Testis (tissue), 3 donors: Measurements from ENCODE around the gene IWS1. TPM values are rescaled to one million over a fixed set of nuclear protein-coding genes. Genes with fewer than 3 reads are reported as not detected.

Source experiments
- DNase-seq: peaks from one replicate; pipeline ENCODE4 v3.0.0-alpha.2; 2019
- H3K27ac ChIP-seq, 2 donors: fragments of 200-600 bp; sonication (generic); one replicate each; pipeline ENCODE4 v1.5.1; 2019
- H3K27me3 ChIP-seq: fragments of 200-600 bp; sonication (generic); one replicate; pipeline ENCODE4 v1.5.1; 2019
- H3K36me3 ChIP-seq: fragments of 200-600 bp; sonication (generic); one replicate; pipeline ENCODE4 v1.5.1; 2017; ENCODE audit warnings: low read depth; ENCODE audit errors: missing control alignments
- H3K4me1 ChIP-seq: fragments of 200-600 bp; sonication (generic); one replicate; pipeline ENCODE4 v1.5.1; 2019
- H3K4me3 ChIP-seq, 2 donors: fragments of 200-600 bp; sonication (generic); one replicate each; pipeline ENCODE4 v1.5.1; 2017 to 2019
- H3K9me3 ChIP-seq: fragments of 200-600 bp; sonication (generic); one replicate; pipeline ENCODE4 v1.5.1; 2017
- CTCF ChIP-seq, 3 experiments: fragments of 450-650 bp in 2 of 3; fragments of 200-600 bp in 1 of 3; sonication (generic) in 1 of 3; IDR thresholded peaks; one replicate each; pipeline ENCODE4 v1.5.1; 2016 to 2019; ENCODE audit warnings: antibody characterized with exemption in 3 of 3, mild to moderate bottlenecking in 2 of 3, moderate library complexity in 1 of 3
- POLR2A ChIP-seq: fragments of 450-650 bp; IDR thresholded peaks from one replicate; pipeline ENCODE4 v1.6.1; 2017; ENCODE audit warnings: antibody characterized with exemption, mild to moderate bottlenecking, moderate library complexity
- WGBS, 2 donors: methylation state at CpG; one replicate each; pipeline ENCODE4 v1.1.5; 2018; 5-methylcytosine and 5-hydroxymethylcytosine counted together
- intact Hi-C: fragments of 100-400 bp; cut with DNase I; formaldehyde crosslinking; loops from one replicate; pipeline ENCODE4 v1.15.1; 2023; ENCODE audit warnings: low total_unique reads
- polyA plus RNA-seq: library from polyadenylated mRNA; stranded (reverse); fragments of 350-450 nt; fragmentation: Illumina TruSeq; extraction: RNeasy Lipid Tissue Mini Kit (QIAGEN cat#74804); gene quantifications from one replicate; pipeline ENCODE4 v1.2.3, GENCODE V29; 2014; ENCODE audit warnings: low read depth, low replicate concordance; ENCODE audit not compliant: insufficient read depth
- total RNA-seq, 2 donors: library from RNA; depleted of rRNA; stranded (reverse); fragments of >200 nt; gene quantifications; one replicate each; pipeline ENCODE4 v1.2.3, GENCODE V29; 2016

IWS1 gene
- total and polyA plus RNA-seq, 3 donors from 2014 or later: 33.7 to 52.7 (median 39.6) TPM

DNA sequence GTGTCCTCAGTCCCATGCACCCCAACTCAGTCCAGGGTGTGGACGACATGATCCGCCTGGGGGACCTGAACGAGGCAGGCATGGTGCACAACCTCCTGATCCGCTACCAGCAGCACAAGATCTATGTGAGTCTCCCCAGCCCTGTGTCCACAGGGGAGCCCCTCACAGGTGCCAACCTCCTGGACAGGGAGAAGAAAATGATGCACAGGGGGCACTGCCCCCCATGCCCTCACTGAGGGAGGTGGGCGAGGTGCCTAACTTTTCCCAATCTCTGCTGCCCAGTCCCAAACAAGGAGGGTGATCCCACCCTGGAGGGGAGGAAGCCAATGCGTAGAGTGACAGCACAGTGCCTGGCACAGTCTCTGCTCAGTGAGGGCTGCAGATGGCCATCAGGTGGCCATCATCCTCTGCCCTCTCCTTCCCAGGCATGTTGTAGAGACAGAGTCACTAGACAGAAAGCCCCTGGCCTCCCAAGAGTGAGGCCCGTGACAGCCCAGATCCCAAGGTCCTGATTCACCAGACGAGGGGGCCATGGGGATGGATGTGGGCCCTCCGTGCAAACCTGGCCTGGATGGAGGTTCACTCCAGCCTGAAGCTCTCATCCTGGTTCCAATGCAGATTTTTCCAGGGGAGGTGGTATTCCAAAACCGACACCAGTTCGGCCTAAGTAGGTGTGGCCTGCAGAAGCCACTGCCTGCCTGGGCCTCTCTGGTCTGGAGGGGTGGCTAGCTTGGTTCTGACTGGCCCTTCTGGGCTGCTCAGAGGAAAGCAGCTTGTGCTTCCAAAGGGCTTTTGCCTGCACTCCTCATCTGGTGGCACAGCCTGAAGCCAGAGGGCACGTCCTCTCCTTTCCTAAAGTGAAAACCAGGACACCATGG lies 39.2 kb upstream of the IWS1 start:
- TF ChIP-seq POLR2A: no peak
- no peak for TF ChIP-seq CTCF (IDR thresholded peaks at IDR 0.05)
- no peaks in the 10 kb centered on the region for H3K9me3 ChIP-seq
- no peaks in the 10 kb centered on the region for H3K36me3 ChIP-seq
- H3K27me3 ChIP-seq: no peaks in the 10 kb centered on the region
- no peak overlapping the region for H3K4me3 ChIP-seq
- no peak for DNase-seq
- intact Hi-C loops: no loop called here
- H3K4me1 ChIP-seq: peaks cover 12% of the 10 kb centered on the region
- H3K27ac ChIP-seq: no peak overlapping the region
- WGBS, 2 donors: 95 to 98% methylated on average over 6 to 12 of the region's 12 CpGs

DNA sequence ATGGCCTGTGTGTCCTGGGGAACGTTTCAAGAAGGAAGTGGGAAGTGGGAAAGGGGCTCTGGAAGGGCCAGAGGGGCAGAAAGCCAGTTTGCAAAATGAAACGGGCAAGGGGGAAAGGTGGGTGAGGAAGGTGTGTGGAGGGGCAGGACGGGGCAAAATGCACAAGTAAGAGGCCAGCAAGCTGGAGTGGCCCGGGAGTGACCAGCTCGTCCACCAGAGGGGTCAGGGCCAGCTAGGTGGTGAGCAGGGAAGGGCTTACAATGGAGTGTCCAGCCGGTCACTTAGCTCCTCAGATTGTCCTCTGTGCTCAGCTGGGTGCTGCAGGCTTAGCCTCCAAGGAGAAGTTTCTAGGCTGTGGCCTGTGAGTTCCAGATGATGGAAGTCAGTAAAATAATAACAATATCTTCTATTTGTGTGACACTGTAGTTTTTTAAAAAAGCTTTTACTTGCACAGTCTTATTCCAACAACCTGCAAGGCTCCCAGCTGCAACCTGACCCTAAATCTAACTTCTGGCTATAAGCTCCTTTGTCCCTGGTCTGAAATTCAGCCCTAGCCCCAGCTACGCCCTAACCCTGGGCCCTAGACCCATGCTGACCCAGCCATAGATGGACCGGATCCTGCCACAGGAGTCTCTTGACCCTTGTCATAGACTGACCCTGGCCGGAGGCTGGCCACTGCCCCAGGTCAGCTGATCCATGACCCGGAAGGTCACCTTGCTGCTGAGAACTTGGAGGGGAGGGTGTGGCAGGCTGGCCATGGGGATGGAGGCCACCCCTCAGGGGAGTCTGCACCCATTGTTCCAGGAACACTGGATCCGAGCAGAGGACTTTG lies 38.4 kb upstream of the IWS1 start:
- no peaks in the 10 kb centered on the region for H3K9me3 ChIP-seq
- H3K4me1 ChIP-seq: peaks cover 4% of the 10 kb centered on the region
- no peaks in the 10 kb centered on the region for H3K36me3 ChIP-seq
- no peak overlapping the region for H3K4me3 ChIP-seq
- 85 to 89% methylated on average over 9 to 11 of the region's 11 CpGs for WGBS, 2 donors
- DNase-seq: no peak
- no peaks in the 10 kb centered on the region for H3K27me3 ChIP-seq
- TF ChIP-seq POLR2A (no peak), CTCF (IDR thresholded peaks at IDR 0.05) (no peak)
- intact Hi-C loops: no loop called here
- H3K27ac ChIP-seq: no peak overlapping the region

DNA sequence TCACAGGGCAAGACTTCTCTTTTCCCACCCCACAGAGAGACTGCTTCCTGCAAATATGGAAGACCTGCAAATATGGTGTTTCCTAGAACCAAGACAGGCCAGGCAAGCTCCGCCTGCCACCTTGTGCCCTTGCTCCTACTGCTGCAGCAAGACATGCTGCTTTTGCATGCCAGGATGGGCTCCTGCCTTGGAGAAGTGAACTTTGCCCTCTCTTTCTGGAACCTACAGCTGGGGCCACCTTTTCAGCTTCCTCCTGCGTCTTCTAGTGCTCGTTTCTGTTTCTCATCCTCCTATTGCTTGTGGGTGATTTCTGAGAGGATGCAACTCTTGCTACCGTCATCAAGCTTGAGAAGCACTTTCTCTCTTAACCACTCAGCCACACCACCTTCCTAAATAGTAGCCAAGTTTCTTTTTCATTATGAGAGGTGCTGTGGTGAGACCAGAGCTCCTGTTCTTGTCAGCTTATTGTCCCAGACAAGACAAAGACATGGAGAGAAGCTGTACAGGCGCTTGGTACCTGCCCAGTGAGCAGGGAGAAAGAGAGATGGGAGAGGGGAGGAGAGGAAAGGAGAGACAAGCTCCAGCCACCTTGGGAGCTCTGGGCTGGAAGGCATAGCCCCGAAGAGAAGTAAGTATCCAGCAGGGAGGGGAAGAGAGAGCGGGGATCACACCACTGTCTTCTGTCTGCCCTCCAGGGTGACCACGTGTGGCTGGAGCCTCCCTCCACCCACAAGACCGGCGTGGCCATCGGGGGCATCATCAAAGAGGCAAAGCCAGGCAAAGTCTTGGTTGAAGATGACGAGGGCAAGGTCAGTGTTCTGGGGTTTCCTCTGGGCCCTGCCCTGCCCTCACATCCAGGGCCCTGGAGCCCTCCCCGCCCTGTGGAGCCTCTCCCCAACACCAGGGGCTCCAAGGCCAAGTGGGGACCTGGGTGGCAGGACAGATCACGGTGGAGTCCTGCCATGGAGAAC lies 37.5 kb upstream of the IWS1 start:
- Histone ChIP-seq H3K4me1 (no peaks in the 10 kb centered on the region), H3K27me3 (no peaks in the 10 kb centered on the region), H3K4me3 (no peak overlapping the region), H3K36me3 (no peaks in the 10 kb centered on the region), H3K9me3 (no peaks in the 10 kb centered on the region), H3K27ac (no peak overlapping the region)
- intact Hi-C loops: no loop called here
- WGBS, 2 donors: 84 to 90% methylated on average over 14 of the region's 14 CpGs
- TF ChIP-seq CTCF (IDR thresholded peaks at IDR 0.05) (no peak), POLR2A (no peak)
- DNase-seq: no peak

DNA sequence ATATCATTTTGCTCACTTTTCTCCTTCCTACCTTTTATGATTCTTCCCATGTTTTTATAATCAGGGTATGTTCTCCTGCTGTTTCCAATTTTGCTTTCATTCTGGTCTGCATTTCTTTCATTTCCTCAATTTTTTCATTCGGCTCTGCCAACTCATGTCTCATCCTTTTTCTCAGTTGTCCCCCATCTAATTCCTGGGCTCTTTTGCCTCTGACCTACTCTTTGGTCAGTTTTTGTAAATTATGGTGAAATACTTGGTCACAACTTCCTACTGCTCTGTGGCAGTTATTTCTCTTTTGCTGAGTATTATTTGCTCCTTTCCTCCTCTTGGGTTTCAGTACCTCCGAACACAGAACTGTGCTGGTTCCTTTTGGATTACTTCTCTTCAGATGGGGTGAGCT lies 36.6 kb upstream of the IWS1 start:
- no peaks in the 10 kb centered on the region for H3K27me3 ChIP-seq
- no peak for DNase-seq
- no peaks in the 10 kb centered on the region for H3K9me3 ChIP-seq
- intact Hi-C loops: no loop called here
- no peaks in the 10 kb centered on the region for H3K36me3 ChIP-seq
- WGBS, 2 donors: 91 to 94% methylated on average over 2 of the region's 2 CpGs
- no peaks in the 10 kb centered on the region for H3K4me1 ChIP-seq
- no peak for TF ChIP-seq CTCF (IDR thresholded peaks at IDR 0.05)
- H3K4me3 ChIP-seq: no peak overlapping the region
- no peak overlapping the region for H3K27ac ChIP-seq
